ENCODE results near the gene GOLPH3L.
"Not testable (repeated sequence)": the region's sequence is repeated elsewhere in the genome, so short reads cannot be mapped to it uniquely, and the experiment has no call there.

GOLPH3L gene

GRCh38 chr1:150696995-150697927, at the start of gene GOLPH3L:
Gene GOLPH3L (minus strand): TSS chr1:150697154. CDS start chr1:150694838, 2,316 bp downstream.
- peak within 1 kb of the TSS; percentile 65 for H3K4me3 ChIP-seq (ENCODE audit: low read depth, low read length)
- peak; percentile 100 for DNase-seq (ENCODE audit: low read depth)
- no peak for TF ChIP-seq CTCF (IDR thresholded peaks at IDR 0.05; ENCODE audit: control insufficient read depth, extremely low read depth, insufficient read depth)

DNA sequence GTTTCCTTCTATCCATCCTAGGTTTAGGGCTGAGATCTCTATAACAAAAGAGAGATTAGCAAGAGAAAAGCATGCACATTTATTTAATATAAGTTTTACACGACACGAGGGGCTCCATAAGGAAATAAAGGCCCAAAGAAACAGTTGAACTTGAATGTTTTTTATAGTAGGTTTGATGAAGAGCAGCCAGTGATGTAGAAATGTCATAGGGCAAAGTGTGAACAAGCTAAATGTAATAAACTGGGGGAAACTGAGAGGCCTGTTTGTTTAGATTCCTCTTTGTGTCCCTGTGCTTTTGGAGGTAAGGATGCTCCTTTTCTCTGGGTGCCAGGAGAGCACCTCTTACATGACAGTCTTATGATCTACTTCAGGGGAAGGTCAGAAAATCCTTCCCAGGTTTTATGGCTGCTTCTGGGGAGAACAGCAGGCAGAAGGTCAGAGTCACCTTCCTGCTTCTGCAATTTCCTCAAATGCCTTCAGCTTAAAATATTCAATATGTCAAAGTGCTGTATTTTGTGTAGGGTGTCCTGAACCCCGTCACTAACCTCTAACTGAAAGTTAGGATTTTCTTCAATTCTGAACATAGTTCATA, 33.3 kb upstream of the GOLPH3L start:
- H3K4me3 ChIP-seq (ENCODE audit: low read depth, low read length): no peak overlapping the region
- no peak for TF ChIP-seq CTCF (IDR thresholded peaks at IDR 0.05; ENCODE audit: control insufficient read depth, extremely low read depth, insufficient read depth)
- no peak for DNase-seq (ENCODE audit: low read depth)

GRCh38 chr1:150724336-150724735, 27.4 kb upstream of the GOLPH3L start:
- no peak for DNase-seq (ENCODE audit: low read depth)
- no peak overlapping the region for H3K4me3 ChIP-seq (ENCODE audit: low read depth, low read length)
- TF ChIP-seq CTCF (IDR thresholded peaks at IDR 0.05; ENCODE audit: control insufficient read depth, extremely low read depth, insufficient read depth): no peak

DNA sequence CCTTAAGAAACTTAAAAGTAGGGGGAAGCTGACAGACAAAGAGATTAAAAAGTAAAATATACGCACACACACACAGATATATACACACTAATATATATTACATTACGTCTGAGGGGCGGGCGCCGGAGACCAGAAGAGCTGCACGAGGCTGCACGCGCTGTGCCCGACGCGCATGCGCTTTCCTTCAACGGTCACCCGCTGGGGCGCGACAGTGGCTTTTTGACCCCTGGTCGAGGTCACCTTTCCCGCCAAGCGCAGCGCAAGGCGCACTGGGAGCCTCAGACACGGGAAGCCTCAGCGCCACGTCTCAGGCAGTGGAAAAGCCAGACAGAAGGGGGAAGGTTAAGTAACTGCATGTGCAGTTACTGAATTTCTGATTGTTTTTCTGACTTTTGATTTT, 23.7 kb upstream of the GOLPH3L start, which contains the start of gene HORMAD1:
Gene HORMAD1 (minus strand): TSS at position 193 of the 400 bp plus-strand sequence. CDS start 1,390 bp downstream, outside the sequence.
- no peak within 1 kb of the TSS for H3K4me3 ChIP-seq (ENCODE audit: low read depth, low read length)
- no peak for DNase-seq (ENCODE audit: low read depth)
- no peak for TF ChIP-seq CTCF (IDR thresholded peaks at IDR 0.05; ENCODE audit: control insufficient read depth, extremely low read depth, insufficient read depth)

GRCh38 chr1:150720098-150720497, 23.1 kb upstream of the GOLPH3L start:
- H3K4me3 ChIP-seq (ENCODE audit: low read depth, low read length): no peak overlapping the region
- TF ChIP-seq CTCF (IDR thresholded peaks at IDR 0.05; ENCODE audit: control insufficient read depth, extremely low read depth, insufficient read depth): no peak
- no peak for DNase-seq (ENCODE audit: low read depth)

DNA sequence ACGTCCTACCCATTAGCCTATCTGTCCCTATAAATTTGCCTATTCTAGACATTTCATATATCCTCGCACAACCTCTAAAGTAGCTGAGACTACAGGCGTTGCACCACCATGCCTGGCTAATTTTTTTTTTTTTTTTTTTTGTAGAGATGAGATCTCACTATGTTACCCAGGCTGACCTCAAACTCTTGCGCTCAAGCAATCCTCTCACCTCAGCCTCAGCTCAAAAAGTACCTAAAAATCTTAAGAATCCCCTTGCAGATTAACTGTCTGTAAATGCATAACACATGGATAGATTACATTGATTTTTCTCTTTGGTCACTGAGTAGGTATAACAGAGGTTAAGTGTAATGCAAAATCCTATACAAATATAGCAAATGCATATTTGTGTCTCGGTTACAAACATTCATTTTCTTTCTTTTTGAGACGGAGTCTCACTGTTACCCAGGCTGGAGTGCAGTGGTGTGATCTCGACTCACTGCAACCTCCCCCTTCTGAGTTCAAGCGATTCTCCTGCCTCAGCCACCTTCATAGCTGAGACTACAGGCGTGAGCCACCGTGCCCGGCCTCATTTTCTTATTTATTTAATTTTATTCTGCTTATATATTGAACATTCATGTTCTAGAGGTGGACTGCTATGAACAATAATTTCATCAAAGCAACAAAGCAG, 21.4 kb upstream of the GOLPH3L start:
- no peak for TF ChIP-seq CTCF (IDR thresholded peaks at IDR 0.05; ENCODE audit: control insufficient read depth, extremely low read depth, insufficient read depth)
- no peak overlapping the region for H3K4me3 ChIP-seq (ENCODE audit: low read depth, low read length)
- no peak for DNase-seq (ENCODE audit: low read depth)

- not testable (repeated sequence) for DNase-seq (ENCODE audit: low read depth); H3K4me3 ChIP-seq (ENCODE audit: low read depth, low read length)
Observed at GRCh38 chr1:150709031-150709430, 12.1 kb upstream of the GOLPH3L start.
